HepG2 (cell line): ENCODE data around the gene PCDHGA10. TPM values are rescaled to one million over a fixed set of nuclear protein-coding genes. Genes with fewer than 3 reads are reported as not detected.
"Not testable (repeated sequence)": the region's sequence is repeated elsewhere in the genome, so short reads cannot be mapped to it uniquely, and the experiment has no call there.

ENCODE experiments used
- ATAC-seq: fragments of 200-7000 bp; cut with Tn5 transposase; 3 replicates; pipeline ENCODE4 v1.9.1; 2020; ENCODE audit warnings: mild to moderate bottlenecking, moderate library complexity
- BruUV-seq: library from RNA; stranded (reverse); fragments of 400-500 nt; replicated peaks from 2 replicates; lab custom pipeline; 2021; lab: Mats Ljungman, UMichigan
- CTCF ChIA-PET: fragments of 300-600 bp; formaldehyde crosslinking; extraction: SDS; loops from one replicate; lab custom pipeline; 2021; ENCODE audit warnings: low total read pairs, inconsistent platforms, low intra/inter-chr PET ratio; lab: Yijun Ruan, JAX
- POLR2A ChIA-PET: fragments of 350-600 bp; sonication (Branson Sonifier 250); formaldehyde crosslinking; loops from one replicate; lab custom pipeline; 2020; ENCODE audit warnings: antibody characterized with exemption, inconsistent platforms; lab: Yijun Ruan, JAX
- DNase-seq: peaks from one replicate; pipeline ENCODE4 v3.0.0-alpha.2; 2015; ENCODE audit warnings: low spot score
- FAIRE-seq: peaks from 3 replicates; lab custom pipeline; 2011; peaks lifted over from hg19 to GRCh38; lab: Jason Lieb, UNC
- H2AFZ ChIP-seq: one replicate; pipeline ENCODE4 v1.6.1; 2011; ENCODE audit warnings: low read length, inconsistent platforms
- H3K27ac ChIP-seq: fragments of 300-600 bp; 3 replicates; pipeline ENCODE4 v1.8.0; 2011; ENCODE audit warnings: mixed run types, mild to moderate bottlenecking, mixed read lengths, low read length, inconsistent platforms; ENCODE audit not compliant: insufficient read depth; ENCODE audit errors: extremely low read length
- H3K27me3 ChIP-seq, 2 experiments: fragments of 200-600 bp in 1 of 2; 2 replicates in 1 of 2; 3 replicates in 1 of 2; pipeline versions ENCODE4 v1.6.0 to v1.8.0; 2011; ENCODE audit warnings: low read length in 2 of 2, mild to moderate bottlenecking in 2 of 2, moderate library complexity in 2 of 2, inconsistent platforms in 1 of 2; ENCODE audit not compliant: insufficient read depth in 2 of 2, control insufficient read depth in 1 of 2
- H3K36me3 ChIP-seq, 2 experiments: fragments of 200-600 bp in 1 of 2; replicated peaks in 1 of 2; 2 replicates in 1 of 2; 3 replicates in 1 of 2; pipeline versions ENCODE4 v1.5.1 to v1.8.0; 2011; ENCODE audit warnings: low read length in 2 of 2, inconsistent platforms in 1 of 2; ENCODE audit not compliant: insufficient read depth in 2 of 2, control insufficient read depth in 1 of 2
- H3K4me1 ChIP-seq: 2 replicates; pipeline ENCODE4 v1.5.1; 2012; ENCODE audit warnings: low read length, inconsistent platforms; ENCODE audit not compliant: insufficient read depth
- H3K4me2 ChIP-seq: 2 replicates; pipeline ENCODE4 v1.6.0; 2011; ENCODE audit warnings: low read depth, low read length, inconsistent platforms
- H3K4me3 ChIP-seq, 3 experiments: fragments of 200-600 bp in 1 of 3; sonication (generic), shearing (Covaris generic) in 1 of 3; replicated peaks in 1 of 3; 2 replicates each; pipeline ENCODE4 v1.5.1; 2011 to 2016; ENCODE audit warnings: low read length in 3 of 3, inconsistent platforms in 2 of 3, low read depth in 2 of 3, mild to moderate bottlenecking in 2 of 3, control low read depth in 1 of 3, mixed read lengths in 1 of 3; ENCODE audit not compliant: insufficient read depth in 1 of 3
- H3K79me2 ChIP-seq: one replicate; pipeline ENCODE4 v1.6.1; 2011; ENCODE audit warnings: low read length, inconsistent platforms; ENCODE audit not compliant: insufficient read depth
- H3K9ac ChIP-seq: 2 replicates; pipeline ENCODE4 v1.6.0; 2011; ENCODE audit warnings: mild to moderate bottlenecking, low read depth, low read length, inconsistent platforms; ENCODE audit not compliant: insufficient read depth
- H3K9me3 ChIP-seq: 2 replicates; pipeline ENCODE4 v1.5.1; 2012; ENCODE audit warnings: mild to moderate bottlenecking, low read length
- H4K20me1 ChIP-seq: 2 replicates; pipeline ENCODE4 v1.6.0; 2011; ENCODE audit warnings: inconsistent platforms, mild to moderate bottlenecking, low read length, moderate library complexity; ENCODE audit not compliant: insufficient read depth
- AGO1 ChIP-seq: fragments of 200-400 bp; formaldehyde crosslinking; IDR thresholded peaks from 2 replicates; pipeline ENCODE4 v1.6.1; 2017; ENCODE audit warnings: mild to moderate bottlenecking, low read depth, low read length, moderate library complexity; ENCODE audit not compliant: poor library complexity, severe bottlenecking
- ERF ChIP-seq: IDR thresholded peaks from 2 replicates; pipeline ENCODE4 v1.6.1; 2018; ENCODE audit warnings: missing biosample characterization, missing genetic modification reagents
- HOXA5 ChIP-seq: sonication (generic); formaldehyde crosslinking; IDR thresholded peaks from 2 replicates; pipeline ENCODE4 v1.4.0; 2020; ENCODE audit warnings: missing genetic modification reagents
- IRX3 ChIP-seq: sonication (generic); formaldehyde crosslinking; IDR thresholded peaks from 2 replicates; pipeline ENCODE4 v1.8.1; 2023; ENCODE audit warnings: mild to moderate bottlenecking, low read depth, missing genetic modification reagents, borderline replicate concordance
- SP5 ChIP-seq: IDR thresholded peaks from 2 replicates; pipeline ENCODE4 v1.6.1; 2016; ENCODE audit warnings: low read depth, borderline replicate concordance
- ZC3H13 ChIP-seq: sonication (generic); formaldehyde crosslinking; IDR thresholded peaks from 2 replicates; pipeline ENCODE4 v1.8.1; 2023; ENCODE audit warnings: mild to moderate bottlenecking, missing genetic modification reagents, moderate library complexity
- ZSCAN31 ChIP-seq: sonication (generic); formaldehyde crosslinking; IDR thresholded peaks from 2 replicates; pipeline ENCODE4 v1.5.0; 2020; ENCODE audit warnings: low read depth, mild to moderate bottlenecking, missing genetic modification reagents
- WGBS: methylation state at CpG from one replicate; pipeline ENCODE4 v1.1.6; 2017; ENCODE audit warnings: low lambda C conversion rate; 5-methylcytosine and 5-hydroxymethylcytosine counted together
- in situ Hi-C: cut with HindIII; loops from 2 replicates; pipeline ENCODE4 v1.10.0; 2017; ENCODE audit warnings: low pct_unique_long_range_greater_than_20kb; ENCODE audit not compliant: extremely low pct_ligation_motif_present
- intact Hi-C: fragments of 100-400 bp; cut with micrococcal nuclease; formaldehyde crosslinking; loops from one replicate; pipeline ENCODE4 v1.10.0; 2022; ENCODE audit not compliant: unreplicated experiment
- polyA plus RNA-seq, 8 experiments: library from polyadenylated mRNA; depleted of rRNA in 3 of 8; stranded (reverse) in 7 of 8; unstranded in 1 of 8; fragments of >200 nt; fragmentation: Illumina TruSeq in 4 of 8; extraction: Trizol in 4 of 8; gene quantifications; 2 replicates each; pipeline versions ENCODE4 v1.2.1 to v1.2.3, GENCODE V29; 2011 to 2016; ENCODE audit warnings: low read depth in 4 of 8, missing spikeins in 1 of 8, mixed read lengths in 1 of 8; ENCODE audit not compliant: insufficient read depth in 1 of 8
- total RNA-seq, 5 experiments: library from RNA; depleted of rRNA; stranded (reverse); fragments of >200 nt; fragmentation: Illumina TruSeq; extraction: Trizol; gene quantifications; 2 replicates each; pipeline ENCODE4 v1.2.3, GENCODE V29; 2016; ENCODE audit warnings: low read depth in 1 of 5

The PCDHGA10 gene
- total and polyA plus RNA-seq, 2 of the 13 experiments (the other 11 are each of a cell fraction or from before 2014, with no cell fraction given), result 0.04 to 0.18 TPM

- BruUV-seq, result no TSS peak
- CTCF ChIA-PET, result no interaction called here
- Histone ChIP-seq H3K27me3 (no peaks in the 10 kb centered on the region), H3K36me3 (no peaks in the 10 kb centered on the region), H3K4me2 (no peak overlapping the region), H2AFZ (no peak overlapping the region), H3K79me2 (no peaks in the 10 kb centered on the region), H3K27ac (no peak overlapping the region), H4K20me1 (no peaks in the 10 kb centered on the region), H3K9me3 (peaks cover 19% of the 10 kb centered on the region; the same call in 1 of the 2 replicates), H3K4me1 (no peaks in the 10 kb centered on the region), H3K4me3 (no peak overlapping the region), H3K9ac (no peak overlapping the region)
- intact Hi-C loops (no loop called here), in situ Hi-C loops (no loop called here)
- DNase-seq, result no peak
- ATAC-seq, result no peak
- no peak for FAIRE-seq
- 91% methylated on average over 34 of the region's 37 CpGs for WGBS
- TF ChIP-seq ZC3H13 (CRISPR knock-in tag), result no peak
- no peak for TF ChIP-seq ERF
- no peak for TF ChIP-seq IRX3 (CRISPR knock-in tag)
- TF ChIP-seq AGO1, result no peak
- TF ChIP-seq ZSCAN31 (CRISPR knock-in tag), result no peak
- TF ChIP-seq HOXA5 (CRISPR knock-in tag), result no peak
- TF ChIP-seq SP5 (CRISPR knock-in tag), result no peak
- POLR2A ChIA-PET, result no interaction called here
These were observed 18.5 kb downstream of the PCDHGA10 start for GRCh38 chr5:141431286-141431685.

DNA sequence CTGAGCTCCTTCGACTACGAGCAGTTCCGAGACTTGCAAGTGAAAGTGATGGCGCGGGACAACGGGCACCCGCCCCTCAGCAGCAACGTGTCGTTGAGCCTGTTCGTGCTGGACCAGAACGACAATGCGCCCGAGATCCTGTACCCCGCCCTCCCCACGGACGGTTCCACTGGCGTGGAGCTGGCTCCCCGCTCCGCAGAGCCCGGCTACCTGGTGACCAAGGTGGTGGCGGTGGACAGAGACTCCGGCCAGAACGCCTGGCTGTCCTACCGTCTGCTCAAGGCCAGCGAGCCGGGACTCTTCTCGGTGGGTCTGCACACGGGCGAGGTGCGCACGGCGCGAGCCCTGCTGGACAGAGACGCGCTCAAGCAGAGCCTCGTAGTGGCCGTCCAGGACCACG lies 19.5 kb downstream of the PCDHGA10 start:
- in situ Hi-C loops, H3K4me3 ChIP-seq: not testable (repeated sequence)

DNA sequence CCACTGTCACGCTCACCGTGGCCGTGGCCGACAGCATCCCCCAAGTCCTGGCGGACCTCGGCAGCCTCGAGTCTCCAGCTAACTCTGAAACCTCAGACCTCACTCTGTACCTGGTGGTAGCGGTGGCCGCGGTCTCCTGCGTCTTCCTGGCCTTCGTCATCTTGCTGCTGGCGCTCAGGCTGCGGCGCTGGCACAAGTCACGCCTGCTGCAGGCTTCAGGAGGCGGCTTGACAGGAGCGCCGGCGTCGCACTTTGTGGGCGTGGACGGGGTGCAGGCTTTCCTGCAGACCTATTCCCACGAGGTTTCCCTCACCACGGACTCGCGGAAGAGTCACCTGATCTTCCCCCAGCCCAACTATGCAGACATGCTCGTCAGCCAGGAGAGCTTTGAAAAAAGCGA lies 19.9 kb downstream of the PCDHGA10 start:
- H3K36me3 ChIP-seq, H3K79me2 ChIP-seq, H3K27me3 ChIP-seq, H3K4me3 ChIP-seq, intact Hi-C loops, ATAC-seq, H3K4me2 ChIP-seq, FAIRE-seq, H3K27ac ChIP-seq, BruUV-seq, DNase-seq, CTCF ChIA-PET, H2AFZ ChIP-seq, H3K4me1 ChIP-seq, in situ Hi-C loops, H4K20me1 ChIP-seq, H3K9ac ChIP-seq, POLR2A ChIA-PET: not testable (repeated sequence)
- 82% methylated on average over 26 of the region's 29 CpGs for WGBS
- H3K9me3 ChIP-seq, result peaks cover 19% of the 10 kb centered on the region; the same call in 1 of the 2 replicates

More for the DNA sequence above, 19.5 kb downstream of the PCDHGA10 start:
- 86% methylated on average over 8 of the region's 38 CpGs for WGBS
- POLR2A ChIA-PET, CTCF ChIA-PET, ATAC-seq, H3K4me2 ChIP-seq, H4K20me1 ChIP-seq, H3K36me3 ChIP-seq, DNase-seq, FAIRE-seq, intact Hi-C loops, H3K27me3 ChIP-seq, H3K27ac ChIP-seq, H2AFZ ChIP-seq, BruUV-seq, H3K79me2 ChIP-seq, H3K4me1 ChIP-seq, H3K9ac ChIP-seq: not testable (repeated sequence)
- H3K9me3 ChIP-seq, result peaks cover 19% of the 10 kb centered on the region; the same call in 1 of the 2 replicates
